Omental fat pad (tissue), 4 donors: ENCODE results near the gene PDE1C. TPM values are rescaled to one million over a fixed set of nuclear protein-coding genes. Genes with fewer than 3 reads are reported as not detected.

Experiments
- ATAC-seq: fragments of 150-250 bp; one replicate; pipeline ENCODE4 v1.9.1; 2016; ENCODE audit warnings: mild to moderate bottlenecking, moderate library complexity; ENCODE audit not compliant: low FRiP score
- DNase-seq: peaks from one replicate; pipeline ENCODE4 v3.0.0-alpha.2; 2019; ENCODE audit warnings: low spot score
- total RNA-seq, 4 donors: library from RNA; depleted of rRNA; stranded (reverse); fragments of >200 nt; gene quantifications; one replicate each; pipeline ENCODE4 v1.1.0, GENCODE V29; 2016
- TF ChIP-seq, protein P1 (sequence below), 3 donors: fragments of 450-650 bp; IDR thresholded peaks; one replicate each; pipeline ENCODE4 v1.5.1; 2016 to 2017; ENCODE audit warnings: antibody characterized with exemption in 3 of 3, mild to moderate bottlenecking in 3 of 3, moderate library complexity in 2 of 3

PDE1C gene
- total RNA-seq, 4 donors from 2014 or later = 2.6 to 20.6 (median 4.3) TPM

DNA sequence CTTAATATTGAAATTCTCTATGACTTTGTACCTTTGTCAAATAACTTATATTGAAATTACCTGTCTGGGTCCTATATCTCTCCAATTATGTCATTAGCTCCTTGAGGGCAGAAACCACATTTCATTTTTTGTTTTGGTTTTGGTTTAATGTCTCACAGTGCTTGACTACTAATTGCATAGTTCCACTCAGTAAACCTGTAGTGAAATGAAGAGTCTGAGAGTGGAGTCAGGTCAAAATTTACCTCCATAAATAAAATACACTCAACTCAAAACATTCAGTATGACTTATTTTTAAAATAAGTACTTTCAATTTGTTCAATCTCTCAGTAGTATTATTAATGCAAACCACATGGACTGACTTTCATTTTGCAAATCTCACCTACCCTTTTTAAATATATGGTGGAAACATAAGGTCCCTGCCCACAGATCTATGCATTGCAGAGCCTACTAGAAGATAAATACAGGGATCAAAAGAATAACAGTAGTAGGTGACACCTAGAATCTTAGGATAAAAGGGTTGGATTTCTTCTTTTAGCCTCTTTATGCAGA, 32.5 kb downstream of the PDE1C start:
- DNase-seq (no peak), ATAC-seq (no peak)
- TF ChIP-seq, protein P1, sequence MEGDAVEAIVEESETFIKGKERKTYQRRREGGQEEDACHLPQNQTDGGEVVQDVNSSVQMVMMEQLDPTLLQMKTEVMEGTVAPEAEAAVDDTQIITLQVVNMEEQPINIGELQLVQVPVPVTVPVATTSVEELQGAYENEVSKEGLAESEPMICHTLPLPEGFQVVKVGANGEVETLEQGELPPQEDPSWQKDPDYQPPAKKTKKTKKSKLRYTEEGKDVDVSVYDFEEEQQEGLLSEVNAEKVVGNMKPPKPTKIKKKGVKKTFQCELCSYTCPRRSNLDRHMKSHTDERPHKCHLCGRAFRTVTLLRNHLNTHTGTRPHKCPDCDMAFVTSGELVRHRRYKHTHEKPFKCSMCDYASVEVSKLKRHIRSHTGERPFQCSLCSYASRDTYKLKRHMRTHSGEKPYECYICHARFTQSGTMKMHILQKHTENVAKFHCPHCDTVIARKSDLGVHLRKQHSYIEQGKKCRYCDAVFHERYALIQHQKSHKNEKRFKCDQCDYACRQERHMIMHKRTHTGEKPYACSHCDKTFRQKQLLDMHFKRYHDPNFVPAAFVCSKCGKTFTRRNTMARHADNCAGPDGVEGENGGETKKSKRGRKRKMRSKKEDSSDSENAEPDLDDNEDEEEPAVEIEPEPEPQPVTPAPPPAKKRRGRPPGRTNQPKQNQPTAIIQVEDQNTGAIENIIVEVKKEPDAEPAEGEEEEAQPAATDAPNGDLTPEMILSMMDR (IDR thresholded peaks at IDR 0.05) = no peak

- TF ChIP-seq, protein P1 (IDR thresholded peaks at IDR 0.05) = no peak
- no peak for ATAC-seq
- no peak for DNase-seq
Observed at GRCh38 chr7:32036557-32036956, 33.6 kb downstream of the PDE1C start.

DNA sequence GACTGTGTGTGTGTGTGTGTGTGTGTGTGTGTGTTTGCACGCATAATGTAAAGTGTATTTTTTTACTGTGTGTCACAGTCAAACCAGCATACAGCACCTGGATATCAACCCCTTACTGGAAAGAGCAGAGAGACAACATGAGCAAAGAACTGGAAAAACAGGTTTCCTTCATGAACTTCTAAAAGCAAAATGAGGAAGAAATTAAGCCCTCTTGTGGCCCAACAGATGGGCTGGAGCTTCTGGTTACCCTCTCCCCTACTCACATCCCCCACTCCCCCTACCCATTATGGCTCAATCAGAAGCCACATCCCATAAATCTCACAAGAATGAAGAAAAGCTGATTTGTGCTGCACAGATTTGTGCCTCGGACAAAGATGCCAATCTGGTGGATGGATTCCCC, 36.2 kb downstream of the PDE1C start:
- DNase-seq = no peak
- TF ChIP-seq, protein P1 (IDR thresholded peaks at IDR 0.05) = no peak
- ATAC-seq = no peak

- ATAC-seq (no peak), DNase-seq (no peak)
- TF ChIP-seq, protein P1 (IDR thresholded peaks at IDR 0.05) = no peak
Observed at GRCh38 chr7:32033006-32033405, 37.2 kb downstream of the PDE1C start.

GRCh38 chr7:32032211-32032610, 38.0 kb downstream of the PDE1C start:
- TF ChIP-seq, protein P1 (IDR thresholded peaks at IDR 0.05) = no peak
- no peak for DNase-seq
- ATAC-seq = no peak

DNA sequence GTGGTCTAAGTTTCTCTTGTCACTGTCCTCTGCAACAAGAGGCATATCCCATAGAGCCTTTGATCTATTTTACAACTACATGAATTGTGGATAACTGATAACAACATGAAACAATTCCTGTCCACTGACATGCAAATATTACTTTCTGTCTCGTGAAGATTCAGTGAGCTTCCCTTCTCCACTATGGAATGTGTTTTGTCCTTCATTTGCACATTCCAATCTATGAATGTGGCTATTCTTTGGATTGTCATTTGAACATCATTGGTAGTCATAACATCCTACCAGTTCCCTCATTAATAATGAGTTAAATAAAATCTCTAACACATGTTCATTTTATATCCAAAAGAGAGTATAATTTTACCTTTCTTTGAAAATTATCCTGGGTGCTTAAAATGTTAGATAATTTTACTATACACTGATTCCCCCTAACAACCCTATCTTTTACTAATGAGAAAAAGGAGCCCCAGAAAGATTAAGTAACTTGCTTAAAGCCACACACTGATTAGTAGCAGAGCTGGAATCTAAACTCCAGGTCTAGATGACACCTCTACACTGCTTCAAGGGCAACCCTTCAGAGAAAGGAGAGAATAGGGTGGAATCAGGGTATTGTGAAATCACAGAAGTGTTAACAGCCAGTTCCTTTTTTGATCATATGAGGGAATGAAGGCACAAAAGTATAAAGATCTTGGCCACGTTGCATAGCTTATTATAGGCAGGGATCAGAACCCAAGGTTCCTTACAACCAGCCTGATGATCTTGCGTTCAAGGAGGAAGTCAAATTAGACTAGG, 39.1 kb downstream of the PDE1C start:
- TF ChIP-seq, protein P1 (IDR thresholded peaks at IDR 0.05) = no peak
- ATAC-seq (no peak), DNase-seq (no peak)

- ATAC-seq (no peak), DNase-seq (no peak)
- TF ChIP-seq, protein P1 (IDR thresholded peaks at IDR 0.05) = no peak
Observed at GRCh38 chr7:32026083-32026425, 44.2 kb downstream of the PDE1C start.
